ENCODE data around the gene NT5DC3.

NT5DC3 gene

DNA sequence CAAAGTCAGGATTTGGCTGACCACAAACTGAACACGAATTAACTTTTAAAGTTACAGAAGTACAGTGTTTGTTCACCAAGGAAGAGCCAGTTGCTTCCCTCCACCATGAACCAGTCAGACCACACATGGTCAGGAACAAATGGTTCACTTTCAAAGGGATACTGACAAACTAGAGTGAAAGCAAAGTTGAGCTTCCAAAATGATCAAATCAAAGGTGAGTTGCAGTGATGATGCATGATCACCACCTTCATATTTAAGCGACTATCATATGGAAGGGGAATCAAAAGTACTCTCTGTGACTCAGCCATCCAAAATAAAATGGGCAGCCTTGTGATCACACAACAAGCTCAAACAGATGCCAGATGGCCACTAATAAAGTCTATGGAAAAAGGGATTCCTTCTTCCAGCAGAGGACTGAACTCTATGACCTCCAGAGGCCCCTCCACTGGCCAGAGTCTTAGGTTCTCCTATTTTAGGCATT is 13.1 kb downstream of the NT5DC3 start:
- no peaks in the 10 kb centered on the region for H3K4me1 ChIP-seq (ENCODE audit: insufficient read depth, low read length, poor library complexity, severe bottlenecking)

GRCh38 chr12:103824845-103825244 is 16.2 kb downstream of the NT5DC3 start:
- Histone ChIP-seq H3F3A (ENCODE audit: low read depth) (no peaks in the 10 kb centered on the region), H3K4me1 (ENCODE audit: insufficient read depth, low read length, poor library complexity, severe bottlenecking) (no peaks in the 10 kb centered on the region), H3K4me2 (ENCODE audit: low read depth, low read length, poor library complexity, severe bottlenecking) (no peak overlapping the region), H3K9me3 (ENCODE audit: insufficient read depth, low read depth, low read length) (no peaks in the 10 kb centered on the region; the same call in 1 of the 2 replicates), H3K9ac (ENCODE audit: low read depth, low read length, poor library complexity, severe bottlenecking) (no peak overlapping the region), H3K27me3 (ENCODE audit: insufficient read depth, low read length, poor library complexity, severe bottlenecking) (no peaks in the 10 kb centered on the region), H2AFZ (ENCODE audit: low read length) (no peak overlapping the region), H3K36me3 (ENCODE audit: insufficient read depth, low read length) (no peaks in the 10 kb centered on the region), H4K20me1 (ENCODE audit: insufficient read depth, low read length, poor library complexity, severe bottlenecking) (no peaks in the 10 kb centered on the region), H3K9me2 (replicated peaks; ENCODE audit: low read depth, low read length) (no peaks in the 10 kb centered on the region), H3K79me2 (ENCODE audit: insufficient read depth, low read length) (no peaks in the 10 kb centered on the region), H3K4me3 (ENCODE audit: low read length, poor library complexity, severe bottlenecking) (no peak overlapping the region)
- TF ChIP-seq CTCF (conservative IDR thresholded peaks at IDR 0.05; ENCODE audit: low read length) = no peak
- TF ChIP-seq EZH2phosphoT487 (IDR thresholded peaks at IDR 0.05; ENCODE audit: borderline replicate concordance) = no peak

More for the DNA sequence above, 13.1 kb downstream of the NT5DC3 start:
- Histone ChIP-seq H3F3A (ENCODE audit: low read depth) (no peaks in the 10 kb centered on the region), H3K9me3 (ENCODE audit: insufficient read depth, low read depth, low read length) (no peaks in the 10 kb centered on the region), H3K9ac (ENCODE audit: low read depth, low read length, poor library complexity, severe bottlenecking) (no peak overlapping the region), H3K36me3 (ENCODE audit: insufficient read depth, low read length) (no peaks in the 10 kb centered on the region), H3K4me2 (ENCODE audit: low read depth, low read length, poor library complexity, severe bottlenecking) (no peak overlapping the region), H3K79me2 (ENCODE audit: insufficient read depth, low read length) (no peaks in the 10 kb centered on the region), H3K4me3 (ENCODE audit: low read length, poor library complexity, severe bottlenecking) (no peak overlapping the region), H3K9me2 (replicated peaks; ENCODE audit: low read depth, low read length) (no peaks in the 10 kb centered on the region), H4K20me1 (ENCODE audit: insufficient read depth, low read length, poor library complexity, severe bottlenecking) (no peaks in the 10 kb centered on the region), H2AFZ (ENCODE audit: low read length) (no peak overlapping the region), H3K27me3 (ENCODE audit: insufficient read depth, low read length, poor library complexity, severe bottlenecking) (no peaks in the 10 kb centered on the region)
- TF ChIP-seq CTCF (conservative IDR thresholded peaks at IDR 0.05; ENCODE audit: low read length) = no peak
- no peak for TF ChIP-seq EZH2phosphoT487 (IDR thresholded peaks at IDR 0.05; ENCODE audit: borderline replicate concordance)

DNA sequence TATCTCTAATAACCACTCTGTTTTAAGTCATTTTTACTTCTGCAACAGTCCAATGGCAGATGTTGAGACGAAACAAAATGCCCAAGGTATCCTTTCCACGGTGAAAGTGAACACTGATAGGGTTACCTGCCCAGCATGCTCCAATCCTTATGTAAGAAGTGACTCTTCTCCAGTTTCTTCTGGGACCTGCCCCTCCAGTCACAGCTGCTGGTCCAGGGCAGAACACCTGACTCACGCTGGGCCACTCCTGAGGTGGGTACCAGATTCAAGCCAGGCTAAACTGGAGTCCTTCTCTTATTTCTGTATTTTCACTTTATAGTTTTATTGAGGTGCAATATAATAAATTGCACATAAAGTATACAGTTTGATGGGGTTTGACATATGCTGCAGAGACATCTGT is 16.7 kb downstream of the NT5DC3 start:
- no peak overlapping the region for H3K4me2 ChIP-seq (ENCODE audit: low read depth, low read length, poor library complexity, severe bottlenecking)
- H2AFZ ChIP-seq (ENCODE audit: low read length) = no peak overlapping the region
- no peaks in the 10 kb centered on the region; the same call in 1 of the 2 replicates for H3K9me3 ChIP-seq (ENCODE audit: insufficient read depth, low read depth, low read length)
- H3K4me3 ChIP-seq (ENCODE audit: low read length, poor library complexity, severe bottlenecking) = no peak overlapping the region
- no peaks in the 10 kb centered on the region for H3K79me2 ChIP-seq (ENCODE audit: insufficient read depth, low read length)
- H3K9me2 ChIP-seq (replicated peaks; ENCODE audit: low read depth, low read length) = no peaks in the 10 kb centered on the region
- no peaks in the 10 kb centered on the region for H3K36me3 ChIP-seq (ENCODE audit: insufficient read depth, low read length)
- no peaks in the 10 kb centered on the region for H3K27me3 ChIP-seq (ENCODE audit: insufficient read depth, low read length, poor library complexity, severe bottlenecking)
- no peaks in the 10 kb centered on the region for H3F3A ChIP-seq (ENCODE audit: low read depth)
- TF ChIP-seq CTCF (conservative IDR thresholded peaks at IDR 0.05; ENCODE audit: low read length) (no peak), EZH2phosphoT487 (IDR thresholded peaks at IDR 0.05; ENCODE audit: borderline replicate concordance) (no peak)
- no peak overlapping the region for H3K9ac ChIP-seq (ENCODE audit: low read depth, low read length, poor library complexity, severe bottlenecking)
- H3K4me1 ChIP-seq (ENCODE audit: insufficient read depth, low read length, poor library complexity, severe bottlenecking) = no peaks in the 10 kb centered on the region
- H4K20me1 ChIP-seq (ENCODE audit: insufficient read depth, low read length, poor library complexity, severe bottlenecking) = no peaks in the 10 kb centered on the region

Measured in Loucy (cell line).